ENCODE data around the gene SH3RF3. TPM values are rescaled to one million over a fixed set of nuclear protein-coding genes. Genes with fewer than 3 reads are reported as not detected.
A peak's percentile ranks its signal among the peaks of the same experiment; 100 is the strongest.

SH3RF3 gene
- total and polyA plus RNA-seq, 4 donors = 2.9 to 9.7 (median 8.6) TPM

DNA sequence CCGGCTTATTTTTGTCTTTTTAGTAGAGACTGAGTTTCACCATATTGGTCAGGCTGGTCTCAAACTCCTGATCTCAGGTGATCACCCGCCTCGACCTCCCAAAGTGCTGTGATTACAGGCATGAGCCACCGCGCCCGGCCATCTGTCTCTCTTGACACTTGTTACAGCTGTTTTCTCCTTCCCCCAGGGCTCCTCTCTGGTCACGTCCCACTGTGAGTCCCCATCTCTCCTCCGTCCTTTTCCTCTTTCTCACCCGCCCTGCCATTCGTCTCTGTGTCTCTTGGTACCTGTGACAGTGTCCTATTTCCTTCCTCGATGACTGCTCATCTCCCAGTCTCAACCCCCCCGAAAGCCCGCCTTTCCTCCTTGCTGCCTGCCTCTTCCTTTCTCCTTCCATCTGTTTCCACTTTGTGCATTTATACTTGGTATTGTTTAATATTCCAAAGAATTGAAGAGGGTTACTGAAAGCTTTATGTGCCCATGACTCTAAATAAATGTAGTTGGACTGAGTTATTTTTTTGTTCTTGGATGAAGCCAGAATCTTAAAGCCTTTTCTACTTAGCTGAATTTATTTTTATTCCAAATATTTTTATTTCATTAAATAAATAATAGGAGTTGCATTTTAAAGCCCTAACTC lies 241.5 kb downstream of the SH3RF3 start:
- Histone ChIP-seq H3K27ac (ENCODE audit: low read depth in 1 of 2, low read length in 1 of 2) (no peak overlapping the region), H3K9me3 (ENCODE audit: control insufficient read depth in 4 of 4, insufficient read depth in 3 of 4, low read length in 3 of 4) (no peaks in the 10 kb centered on the region), H3K4me3 (no peak overlapping the region), H3K9ac (ENCODE audit: insufficient read depth in 1 of 2, low read length in 2 of 2) (no peak overlapping the region), H3K27me3 (ENCODE audit: control insufficient read depth in 3 of 3, insufficient read depth in 3 of 3, low read length in 2 of 3) (no peaks in the 10 kb centered on the region), H3K4me1 (ENCODE audit: control insufficient read depth in 5 of 5, insufficient read depth in 5 of 5, low read length in 5 of 5) (no peaks in the 10 kb centered on the region), H3K36me3 (ENCODE audit: control insufficient read depth in 4 of 4, insufficient read depth in 4 of 4, low read length in 4 of 4) (peaks cover 0 to 2% (median 0%) of the 10 kb centered on the region in 4 donors)
- ATAC-seq (ENCODE audit: insufficient read depth, low FRiP score) = no peak
- WGBS, 2 donors = 84 to 87% methylated on average over 13 of the region's 13 CpGs
- peak in 1 of 3 donors; percentile 2 for DNase-seq
- no peak for TF ChIP-seq CTCF (IDR thresholded peaks at IDR 0.05; ENCODE audit: control extremely low read depth, extremely low read depth)

- ATAC-seq (ENCODE audit: insufficient read depth, low FRiP score) (no peak), DNase-seq (peak in 1 of 3 donors; percentile 2)
- Histone ChIP-seq H3K27ac (ENCODE audit: low read depth in 1 of 2, low read length in 1 of 2) (no peak overlapping the region), H3K36me3 (ENCODE audit: control insufficient read depth in 4 of 4, insufficient read depth in 4 of 4, low read length in 4 of 4) (peaks cover 0 to 2% (median 0%) of the 10 kb centered on the region in 4 donors), H3K4me1 (ENCODE audit: control insufficient read depth in 5 of 5, insufficient read depth in 5 of 5, low read length in 5 of 5) (peaks cover 0 to 4% (median 0%) of the 10 kb centered on the region in 5 donors), H3K9me3 (ENCODE audit: control insufficient read depth in 4 of 4, insufficient read depth in 3 of 4, low read length in 3 of 4) (no peaks in the 10 kb centered on the region), H3K27me3 (ENCODE audit: control insufficient read depth in 3 of 3, insufficient read depth in 3 of 3, low read length in 2 of 3) (no peaks in the 10 kb centered on the region), H3K9ac (ENCODE audit: insufficient read depth in 1 of 2, low read length in 2 of 2) (no peak overlapping the region), H3K4me3 (no peak overlapping the region)
- no peak for TF ChIP-seq CTCF (IDR thresholded peaks at IDR 0.05; ENCODE audit: control extremely low read depth, extremely low read depth)
- 93 to 94% methylated on average over 18 of the region's 18 CpGs for WGBS, 2 donors
Observed at GRCh38 chr2:109371481-109372170, 242.6 kb downstream of the SH3RF3 start.

DNA sequence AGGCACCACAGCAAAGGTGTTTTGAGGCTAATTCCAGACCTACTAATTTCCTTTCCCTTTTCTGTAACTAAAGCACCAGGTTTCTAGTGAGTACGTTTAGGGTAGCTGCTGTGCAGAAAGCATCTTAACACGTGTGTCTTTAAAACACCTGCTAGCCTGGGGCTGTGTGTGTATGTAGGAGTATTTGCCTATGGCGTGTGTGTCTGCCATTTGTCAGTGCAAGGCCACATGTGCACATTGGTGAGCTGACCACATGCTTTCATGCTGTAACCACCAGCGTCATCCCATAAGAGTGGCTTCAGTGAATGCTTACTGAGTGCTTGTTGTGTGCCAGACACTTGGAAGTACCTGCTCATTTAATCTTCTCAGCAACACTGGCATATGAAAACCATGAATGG lies 243.2 kb downstream of the SH3RF3 start:
- no peaks in the 10 kb centered on the region for H3K9me3 ChIP-seq (ENCODE audit: control insufficient read depth in 4 of 4, insufficient read depth in 3 of 4, low read length in 3 of 4)
- no peak overlapping the region for H3K9ac ChIP-seq (ENCODE audit: insufficient read depth in 1 of 2, low read length in 2 of 2)
- DNase-seq (no peak), ATAC-seq (ENCODE audit: insufficient read depth, low FRiP score) (no peak)
- no peak for TF ChIP-seq CTCF (IDR thresholded peaks at IDR 0.05; ENCODE audit: control extremely low read depth, extremely low read depth)
- no peak overlapping the region for H3K4me3 ChIP-seq
- H3K27me3 ChIP-seq (ENCODE audit: control insufficient read depth in 3 of 3, insufficient read depth in 3 of 3, low read length in 2 of 3) = no peaks in the 10 kb centered on the region
- 92 to 97% methylated on average over 4 of the region's 4 CpGs for WGBS, 2 donors
- H3K27ac ChIP-seq (ENCODE audit: low read depth in 1 of 2, low read length in 1 of 2) = no peak overlapping the region
- peaks cover 0 to 2% (median 0%) of the 10 kb centered on the region in 4 donors for H3K36me3 ChIP-seq (ENCODE audit: control insufficient read depth in 4 of 4, insufficient read depth in 4 of 4, low read length in 4 of 4)
- peaks cover 0 to 4% (median 0%) of the 10 kb centered on the region in 5 donors for H3K4me1 ChIP-seq (ENCODE audit: control insufficient read depth in 5 of 5, insufficient read depth in 5 of 5, low read length in 5 of 5)

Data from lung (tissue), 12 donors.